ENCODE data around the gene ABCA6. TPM values are rescaled to one million over a fixed set of nuclear protein-coding genes. Genes with fewer than 3 reads are reported as not detected.
A peak's percentile ranks its signal among the peaks of the same experiment; 100 is the strongest.

The ABCA6 gene
- total and polyA plus RNA-seq, 4 donors: 1.9 to 132 (median 8.7) TPM

- TF ChIP-seq, protein P1, sequence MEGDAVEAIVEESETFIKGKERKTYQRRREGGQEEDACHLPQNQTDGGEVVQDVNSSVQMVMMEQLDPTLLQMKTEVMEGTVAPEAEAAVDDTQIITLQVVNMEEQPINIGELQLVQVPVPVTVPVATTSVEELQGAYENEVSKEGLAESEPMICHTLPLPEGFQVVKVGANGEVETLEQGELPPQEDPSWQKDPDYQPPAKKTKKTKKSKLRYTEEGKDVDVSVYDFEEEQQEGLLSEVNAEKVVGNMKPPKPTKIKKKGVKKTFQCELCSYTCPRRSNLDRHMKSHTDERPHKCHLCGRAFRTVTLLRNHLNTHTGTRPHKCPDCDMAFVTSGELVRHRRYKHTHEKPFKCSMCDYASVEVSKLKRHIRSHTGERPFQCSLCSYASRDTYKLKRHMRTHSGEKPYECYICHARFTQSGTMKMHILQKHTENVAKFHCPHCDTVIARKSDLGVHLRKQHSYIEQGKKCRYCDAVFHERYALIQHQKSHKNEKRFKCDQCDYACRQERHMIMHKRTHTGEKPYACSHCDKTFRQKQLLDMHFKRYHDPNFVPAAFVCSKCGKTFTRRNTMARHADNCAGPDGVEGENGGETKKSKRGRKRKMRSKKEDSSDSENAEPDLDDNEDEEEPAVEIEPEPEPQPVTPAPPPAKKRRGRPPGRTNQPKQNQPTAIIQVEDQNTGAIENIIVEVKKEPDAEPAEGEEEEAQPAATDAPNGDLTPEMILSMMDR (IDR thresholded peaks at IDR 0.05; ENCODE audit: control extremely low read depth, extremely low read depth): no peak
- 64 to 80% methylated on average over 7 of the region's 7 CpGs for WGBS, 2 donors
- Histone ChIP-seq H3K4me3 (no peak overlapping the region), H3K9ac (ENCODE audit: insufficient read depth in 1 of 2, low read length in 2 of 2) (no peak overlapping the region), H3K27me3 (ENCODE audit: control insufficient read depth in 3 of 3, insufficient read depth in 3 of 3, low read length in 2 of 3) (no peaks in the 10 kb centered on the region), H3K27ac (ENCODE audit: low read depth in 1 of 2, low read length in 1 of 2) (peak overlapping the region in 1 of 2 donors; percentile 61), H3K36me3 (ENCODE audit: control insufficient read depth in 4 of 4, insufficient read depth in 4 of 4, low read length in 4 of 4) (no peaks in the 10 kb centered on the region), H3K9me3 (ENCODE audit: control insufficient read depth in 4 of 4, insufficient read depth in 3 of 4, low read length in 3 of 4) (peaks cover 0 to 3% (median 0%) of the 10 kb centered on the region in 4 donors), H3K4me1 (ENCODE audit: control insufficient read depth in 5 of 5, insufficient read depth in 5 of 5, low read length in 5 of 5) (peaks cover 0 to 12% (median 0%) of the 10 kb centered on the region in 5 donors)
- DNase-seq (peak in 2 of 3 donors; percentile 20 to 36), ATAC-seq (ENCODE audit: insufficient read depth, low FRiP score) (no peak)
Observed at GRCh38 chr17:69059458-69060175, 82.1 kb downstream of the ABCA6 start.

DNA sequence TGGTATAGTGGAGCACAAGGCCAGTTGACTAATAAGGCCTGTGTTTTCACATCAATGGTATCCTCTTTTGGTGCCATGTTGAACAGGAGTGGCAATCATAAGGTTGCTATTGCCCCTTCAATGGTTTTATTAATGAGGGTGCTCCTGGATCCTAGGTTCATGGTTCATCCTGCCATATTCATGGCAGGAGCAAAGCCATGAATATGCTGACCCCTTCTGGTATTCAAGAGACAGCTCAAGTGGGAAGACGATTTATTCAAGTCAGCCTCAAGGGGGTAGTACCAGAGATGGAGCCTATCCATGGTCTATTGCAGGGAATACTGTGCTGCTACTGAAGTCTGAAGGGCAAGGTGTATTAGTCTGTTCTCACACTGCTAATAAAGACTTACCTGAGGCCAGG lies 83.5 kb downstream of the ABCA6 start:
- no peak for DNase-seq
- no peak for ATAC-seq (ENCODE audit: insufficient read depth, low FRiP score)
- Histone ChIP-seq H3K27me3 (ENCODE audit: control insufficient read depth in 3 of 3, insufficient read depth in 3 of 3, low read length in 2 of 3) (no peaks in the 10 kb centered on the region), H3K27ac (ENCODE audit: low read depth in 1 of 2, low read length in 1 of 2) (no peak overlapping the region), H3K36me3 (ENCODE audit: control insufficient read depth in 4 of 4, insufficient read depth in 4 of 4, low read length in 4 of 4) (no peaks in the 10 kb centered on the region), H3K9ac (ENCODE audit: insufficient read depth in 1 of 2, low read length in 2 of 2) (no peak overlapping the region), H3K4me3 (no peak overlapping the region), H3K4me1 (ENCODE audit: control insufficient read depth in 5 of 5, insufficient read depth in 5 of 5, low read length in 5 of 5) (peaks cover 0 to 12% (median 0%) of the 10 kb centered on the region in 5 donors), H3K9me3 (ENCODE audit: control insufficient read depth in 4 of 4, insufficient read depth in 3 of 4, low read length in 3 of 4) (peaks cover 0 to 3% (median 0%) of the 10 kb centered on the region in 4 donors)
- WGBS, 2 donors: 91 to 96% methylated on average over 1 of the region's 1 CpG
- TF ChIP-seq, protein P1 (IDR thresholded peaks at IDR 0.05; ENCODE audit: control extremely low read depth, extremely low read depth): no peak

GRCh38 chr17:69057280-69057679 lies 84.4 kb downstream of the ABCA6 start:
- TF ChIP-seq, protein P1 (IDR thresholded peaks at IDR 0.05; ENCODE audit: control extremely low read depth, extremely low read depth): no peak
- WGBS, 2 donors: 78 to 92% methylated on average over 1 of the region's 1 CpG
- peaks cover 0 to 12% (median 0%) of the 10 kb centered on the region in 5 donors for H3K4me1 ChIP-seq (ENCODE audit: control insufficient read depth in 5 of 5, insufficient read depth in 5 of 5, low read length in 5 of 5)
- H3K36me3 ChIP-seq (ENCODE audit: control insufficient read depth in 4 of 4, insufficient read depth in 4 of 4, low read length in 4 of 4): no peaks in the 10 kb centered on the region
- no peak overlapping the region for H3K9ac ChIP-seq (ENCODE audit: insufficient read depth in 1 of 2, low read length in 2 of 2)
- H3K9me3 ChIP-seq (ENCODE audit: control insufficient read depth in 4 of 4, insufficient read depth in 3 of 4, low read length in 3 of 4): peaks cover 0 to 3% (median 0%) of the 10 kb centered on the region in 4 donors
- H3K27ac ChIP-seq (ENCODE audit: low read depth in 1 of 2, low read length in 1 of 2): no peak overlapping the region
- H3K27me3 ChIP-seq (ENCODE audit: control insufficient read depth in 3 of 3, insufficient read depth in 3 of 3, low read length in 2 of 3): no peaks in the 10 kb centered on the region
- no peak for DNase-seq
- no peak overlapping the region for H3K4me3 ChIP-seq
- no peak for ATAC-seq (ENCODE audit: insufficient read depth, low FRiP score)

Measured in lung (tissue), 12 donors.